HG03442 (cell line): ENCODE data around the gene DKK3.
"Not testable (repeated sequence)": the region's sequence is repeated elsewhere in the genome, so short reads cannot be mapped to it uniquely, and the experiment has no call there.

ENCODE experiments used
- ATAC-seq: cut with Tn5 transposase; IDR thresholded peaks from one replicate; pipeline ENCODE4 v1.9.1; 2021; ENCODE audit warnings: mild to moderate bottlenecking, moderate library complexity; ENCODE audit not compliant: unreplicated experiment

Gene DKK3

GRCh38 chr11:12007769-12008737 is at the start of gene DKK3:
TSS of gene DKK3 (minus strand) at chr11:12008626. CDS start at chr11:12008582, 44 bp downstream.
- no peak for ATAC-seq

GRCh38 chr11:12057299-12057980 is 49.0 kb upstream of the DKK3 start:
- ATAC-seq, result no peak

- ATAC-seq, result no peak
Measured at GRCh38 chr11:12056119-12056518, 47.7 kb upstream of the DKK3 start.

GRCh38 chr11:12053606-12054361 is 45.4 kb upstream of the DKK3 start:
- ATAC-seq, result no peak

- ATAC-seq, result no peak
Measured at GRCh38 chr11:12052676-12053605, 44.5 kb upstream of the DKK3 start.

- no peak for ATAC-seq
Measured at GRCh38 chr11:12051287-12051662, 42.8 kb upstream of the DKK3 start.

GRCh38 chr11:12050470-12051286 is 42.3 kb upstream of the DKK3 start:
- ATAC-seq, result no peak

- ATAC-seq, result no peak
Measured at GRCh38 chr11:12048936-12049790, 40.7 kb upstream of the DKK3 start.

- no peak for ATAC-seq
Measured at GRCh38 chr11:12046636-12047236, 38.3 kb upstream of the DKK3 start.

GRCh38 chr11:12045914-12046635 is 37.6 kb upstream of the DKK3 start:
- ATAC-seq, result no peak

- ATAC-seq, result no peak
Measured at GRCh38 chr11:12044799-12045198, 36.4 kb upstream of the DKK3 start.

GRCh38 chr11:12043959-12044791 is 35.7 kb upstream of the DKK3 start:
- peak; percentile 63 for ATAC-seq

GRCh38 chr11:12043221-12043620 is 34.8 kb upstream of the DKK3 start:
- no peak for ATAC-seq

- ATAC-seq, result no peak
Measured at GRCh38 chr11:12042215-12042676, 33.8 kb upstream of the DKK3 start.

- not testable (repeated sequence) for ATAC-seq
Measured at GRCh38 chr11:12040719-12041118, 32.3 kb upstream of the DKK3 start.

GRCh38 chr11:12032968-12033367 is 24.5 kb upstream of the DKK3 start:
- no peak for ATAC-seq
